GM15510 (cell line): ENCODE data around the gene DIP2B.
A peak's percentile ranks its signal among the peaks of the same experiment; 100 is the strongest.

ENCODE experiments used
- POLR2A ChIP-seq: IDR thresholded peaks from 3 replicates; pipeline ENCODE4 v1.6.1; 2011; ENCODE audit warnings: borderline replicate concordance; ENCODE audit not compliant: insufficient read length; ENCODE audit errors: extremely low read depth

The DIP2B gene

GRCh38 chr12:50750366-50750765 is 245.6 kb downstream of the DIP2B start:
- TF ChIP-seq POLR2A: no peak

GRCh38 chr12:50751948-50752721 is 247.3 kb downstream of the DIP2B start:
- no peak for TF ChIP-seq POLR2A

- TF ChIP-seq POLR2A: no peak
These were observed 248.5 kb downstream of the DIP2B start for GRCh38 chr12:50753232-50753769.

GRCh38 chr12:50763639-50764285 is 259.0 kb downstream of the DIP2B start, which contains the start of gene ATF1:
ATF1 (plus strand) TSS chr12:50764101; CDS start chr12:50780146, 16,045 bp downstream.
- peak; percentile 94 for TF ChIP-seq POLR2A

GRCh38 chr12:50764286-50765094 is 259.7 kb downstream of the DIP2B start:
- TF ChIP-seq POLR2A: peak; percentile 63

GRCh38 chr12:50765095-50765911 is 260.5 kb downstream of the DIP2B start:
- no peak for TF ChIP-seq POLR2A

GRCh38 chr12:50768391-50768790 is 263.6 kb downstream of the DIP2B start:
- no peak for TF ChIP-seq POLR2A

- TF ChIP-seq POLR2A: no peak
These were observed 266.6 kb downstream of the DIP2B start for GRCh38 chr12:50771409-50771808.

- TF ChIP-seq POLR2A: no peak
These were observed 267.7 kb downstream of the DIP2B start for GRCh38 chr12:50772470-50772869.

GRCh38 chr12:50772877-50773276 is 268.1 kb downstream of the DIP2B start:
- TF ChIP-seq POLR2A: no peak

GRCh38 chr12:50775251-50775650 is 270.5 kb downstream of the DIP2B start:
- TF ChIP-seq POLR2A: no peak

GRCh38 chr12:50776749-50777728 is 272.3 kb downstream of the DIP2B start:
- TF ChIP-seq POLR2A: no peak

GRCh38 chr12:50778663-50779590 is 274.1 kb downstream of the DIP2B start:
- no peak for TF ChIP-seq POLR2A

- TF ChIP-seq POLR2A: no peak
These were observed 275.2 kb downstream of the DIP2B start for GRCh38 chr12:50780013-50780412.
